Caco-2 (cell line): ENCODE measurements around the gene GRID2IP. TPM values are rescaled to one million over a fixed set of nuclear protein-coding genes. Genes with fewer than 3 reads are reported as not detected.
A peak's percentile ranks its signal among the peaks of the same experiment; 100 is the strongest.
"Not testable (repeated sequence)": the region's sequence is repeated elsewhere in the genome, so short reads cannot be mapped to it uniquely, and the experiment has no call there.

Source experiments
- BruUV-seq: library from RNA; stranded (reverse); fragments of 400-500 nt; replicated peaks from 2 replicates; lab custom pipeline; 2021; lab: Mats Ljungman, UMichigan
- CTCF ChIA-PET: fragments of 300-600 bp; sonication (Branson Sonifier 250); formaldehyde crosslinking; loops from one replicate; lab custom pipeline; 2022; ENCODE audit warnings: antibody characterized with exemption; lab: Charles Lee
- POLR2A ChIA-PET: fragments of 300-600 bp; sonication (Branson Sonifier 250); formaldehyde crosslinking; loops from one replicate; lab custom pipeline; 2022; ENCODE audit warnings: antibody characterized with exemption; lab: Charles Lee
- DNase-seq, 2 experiments: peaks; one replicate each; pipeline versions ENCODE4 v3.0.0 to v3.0.0-alpha.2; 2020 to 2022
- H3K27me3 ChIP-seq: replicated peaks from 2 replicates; pipeline ENCODE4 v1.6.0; 2011; ENCODE audit warnings: low read length; ENCODE audit not compliant: control insufficient read depth, insufficient read depth
- H3K36me3 ChIP-seq: 2 replicates; pipeline ENCODE4 v1.5.1; 2011; ENCODE audit warnings: low read length; ENCODE audit not compliant: control insufficient read depth, insufficient read depth
- H3K4me1 ChIP-seq: fragments of 250-450 bp; sonication (Bioruptor Pico); 2 replicates; pipeline ENCODE4 v1.5.1; 2020; ENCODE audit warnings: mild to moderate bottlenecking
- H3K4me3 ChIP-seq: 2 replicates; pipeline ENCODE4 v1.5.1; 2011; ENCODE audit warnings: low read depth, mild to moderate bottlenecking, control low read depth, low read length
- H3K9me3 ChIP-seq: fragments of 250-450 bp; sonication (Bioruptor Pico); 2 replicates; pipeline ENCODE4 v1.5.1; 2020; ENCODE audit warnings: mild to moderate bottlenecking, moderate library complexity
- H3K27ac Mint-ChIP-seq: one replicate; pipeline ENCODE4 v1.8.0; 2022; ENCODE audit warnings: mixed read lengths; ENCODE audit not compliant: unreplicated experiment
- H3K27me3 Mint-ChIP-seq: one replicate; pipeline ENCODE4 v1.8.0; 2022; ENCODE audit warnings: mixed read lengths; ENCODE audit not compliant: insufficient read depth, unreplicated experiment
- H3K36me3 Mint-ChIP-seq: one replicate; pipeline ENCODE4 v1.8.0; 2022; ENCODE audit warnings: mild to moderate bottlenecking, mixed read lengths; ENCODE audit not compliant: insufficient read depth, unreplicated experiment
- H3K4me1 Mint-ChIP-seq: one replicate; pipeline ENCODE4 v1.8.0; 2022; ENCODE audit warnings: low read depth, mixed read lengths; ENCODE audit not compliant: unreplicated experiment
- H3K4me3 Mint-ChIP-seq: one replicate; pipeline ENCODE4 v1.8.0; 2022; ENCODE audit warnings: mild to moderate bottlenecking, moderate library complexity, mixed read lengths; ENCODE audit not compliant: unreplicated experiment
- H3K9me3 Mint-ChIP-seq: one replicate; pipeline ENCODE4 v1.8.0; 2022; ENCODE audit warnings: mixed read lengths; ENCODE audit not compliant: unreplicated experiment
- intact Hi-C: fragments of 100-400 bp; cut with micrococcal nuclease; formaldehyde crosslinking; loops from one replicate; pipeline ENCODE4 v1.10.0; 2022; ENCODE audit not compliant: unreplicated experiment
- total RNA-seq: library from RNA; stranded (reverse); gene quantifications from 2 replicates; pipeline ENCODE4 v1.2.3, GENCODE V29; 2022
- TF ChIP-seq, protein P1 (sequence below), 2 experiments: fragments of 200-600 bp in 1 of 2; IDR thresholded peaks; 1 replicate in 1 of 2; 2 replicates in 1 of 2; pipeline versions ENCODE4 v1.5.1 to v1.8.0; 2011 to 2022; ENCODE audit warnings: antibody characterized with exemption in 1 of 2, control low read depth in 1 of 2, inconsistent platforms in 1 of 2, low read depth in 1 of 2, low read length in 1 of 2, mild to moderate bottlenecking in 1 of 2, moderate library complexity in 1 of 2; ENCODE audit not compliant: insufficient read depth in 1 of 2, severe bottlenecking in 1 of 2, unreplicated experiment in 1 of 2

GRID2IP gene
- total RNA-seq, 1 experiment from 2014 or later, result 0.95 TPM

- Mint-ChIP-seq H3K36me3 (peaks cover 66% of the 10 kb centered on the region), H3K4me3 (peak overlapping the region; percentile 77), H3K27ac (no peak overlapping the region), H3K27me3 (no peaks in the 10 kb centered on the region), H3K4me1 (no peaks in the 10 kb centered on the region), H3K9me3 (no peaks in the 10 kb centered on the region)
- H3K27me3 ChIP-seq, result no peaks in the 10 kb centered on the region
- H3K4me3 ChIP-seq, result no peak overlapping the region
- BruUV-seq, result no TSS peak
- no peaks in the 10 kb centered on the region for H3K9me3 ChIP-seq
- TF ChIP-seq, protein P1, sequence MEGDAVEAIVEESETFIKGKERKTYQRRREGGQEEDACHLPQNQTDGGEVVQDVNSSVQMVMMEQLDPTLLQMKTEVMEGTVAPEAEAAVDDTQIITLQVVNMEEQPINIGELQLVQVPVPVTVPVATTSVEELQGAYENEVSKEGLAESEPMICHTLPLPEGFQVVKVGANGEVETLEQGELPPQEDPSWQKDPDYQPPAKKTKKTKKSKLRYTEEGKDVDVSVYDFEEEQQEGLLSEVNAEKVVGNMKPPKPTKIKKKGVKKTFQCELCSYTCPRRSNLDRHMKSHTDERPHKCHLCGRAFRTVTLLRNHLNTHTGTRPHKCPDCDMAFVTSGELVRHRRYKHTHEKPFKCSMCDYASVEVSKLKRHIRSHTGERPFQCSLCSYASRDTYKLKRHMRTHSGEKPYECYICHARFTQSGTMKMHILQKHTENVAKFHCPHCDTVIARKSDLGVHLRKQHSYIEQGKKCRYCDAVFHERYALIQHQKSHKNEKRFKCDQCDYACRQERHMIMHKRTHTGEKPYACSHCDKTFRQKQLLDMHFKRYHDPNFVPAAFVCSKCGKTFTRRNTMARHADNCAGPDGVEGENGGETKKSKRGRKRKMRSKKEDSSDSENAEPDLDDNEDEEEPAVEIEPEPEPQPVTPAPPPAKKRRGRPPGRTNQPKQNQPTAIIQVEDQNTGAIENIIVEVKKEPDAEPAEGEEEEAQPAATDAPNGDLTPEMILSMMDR (IDR thresholded peaks at IDR 0.05; ENCODE audit: insufficient read depth in 1 of 2, low read depth in 1 of 2, low read length in 1 of 2, severe bottlenecking in 1 of 2, unreplicated experiment in 1 of 2), result no peak
- peaks cover 4% of the 10 kb centered on the region; the same call in 1 of the 2 replicates for H3K4me1 ChIP-seq
- intact Hi-C loops, result loop anchor here (5.0 kb wide), 1 partner anchor 269 kb away; no protein-coding TSS in a partner anchor
- H3K36me3 ChIP-seq, result no peaks in the 10 kb centered on the region; the same call in none of the 2 replicates
- POLR2A ChIA-PET, result no interaction called here
- DNase-seq, result no peak
- CTCF ChIA-PET, result interaction anchor here (0.6 to 2.9 kb wide), 2 partner anchors 32 to 73 kb away, joined by 3 to 10 read pairs; no protein-coding TSS in a partner anchor
Measured at GRCh38 chr7:6588566-6588965, 37.3 kb upstream of the GRID2IP start.

- H3K4me1 Mint-ChIP-seq, POLR2A ChIA-PET: not testable (repeated sequence)
Measured at GRCh38 chr7:6585746-6586432, 34.6 kb upstream of the GRID2IP start.

GRCh38 chr7:6579446-6579845 lies 28.2 kb upstream of the GRID2IP start:
- BruUV-seq, result no TSS peak
- ChIA-PET POLR2A (no interaction called here), CTCF (no interaction called here)
- H3K9me3 ChIP-seq, result no peaks in the 10 kb centered on the region
- no peak overlapping the region for H3K4me3 ChIP-seq
- Mint-ChIP-seq H3K27me3 (no peaks in the 10 kb centered on the region), H3K9me3 (no peaks in the 10 kb centered on the region), H3K4me1 (peaks cover 10% of the 10 kb centered on the region), H3K36me3 (peaks cover 44% of the 10 kb centered on the region), H3K27ac (peak overlapping the region; percentile 96), H3K4me3 (peak overlapping the region; percentile 92)
- TF ChIP-seq, protein P1 (IDR thresholded peaks at IDR 0.05; ENCODE audit: insufficient read depth in 1 of 2, low read depth in 1 of 2, low read length in 1 of 2, severe bottlenecking in 1 of 2, unreplicated experiment in 1 of 2), result no peak
- intact Hi-C loops, result loop anchor here (5.0 kb wide), 1 partner anchor 62 kb away; no protein-coding TSS in a partner anchor
- no peak for DNase-seq
- H3K27me3 ChIP-seq, result no peaks in the 10 kb centered on the region
- no peaks in the 10 kb centered on the region; the same call in 1 of the 2 replicates for H3K36me3 ChIP-seq
- H3K4me1 ChIP-seq, result peaks cover 12% of the 10 kb centered on the region

More at GRCh38 chr7:6585746-6586432, 34.6 kb upstream of the GRID2IP start:
- H3K9me3 Mint-ChIP-seq, BruUV-seq, CTCF ChIA-PET, H3K9me3 ChIP-seq, H3K27me3 Mint-ChIP-seq, H3K4me1 ChIP-seq, H3K4me3 ChIP-seq, H3K4me3 Mint-ChIP-seq, DNase-seq, H3K36me3 ChIP-seq, H3K27ac Mint-ChIP-seq, H3K27me3 ChIP-seq: not testable (repeated sequence)
- H3K36me3 Mint-ChIP-seq, result peaks cover 60% of the 10 kb centered on the region
- intact Hi-C loops, result loop anchor here (5.0 kb wide), 1 partner anchor 271 kb away; no protein-coding TSS in a partner anchor
